GM10248 (cell line): ENCODE results near the gene PGAP6.
A peak's percentile ranks its signal among the peaks of the same experiment; 100 is the strongest.
"Not testable (repeated sequence)": the region's sequence is repeated elsewhere in the genome, so short reads cannot be mapped to it uniquely, and the experiment has no call there.

ENCODE experiments used
- CTCF ChIA-PET: fragments of 300-600 bp; sonication (Branson Sonifier 250); formaldehyde crosslinking; extraction: SDS; loops from one replicate; lab custom pipeline; 2021; ENCODE audit warnings: antibody characterized with exemption; lab: Yijun Ruan, JAX
- POLR2A ChIA-PET: fragments of 350-650 bp; sonication (Branson Sonifier 250); formaldehyde crosslinking; extraction: SDS; loops from one replicate; lab custom pipeline; 2020; ENCODE audit warnings: antibody characterized with exemption; lab: Yijun Ruan, JAX
- DNase-seq: peaks from one replicate; pipeline ENCODE4 v3.0.0; 2012; ENCODE audit errors: extremely low spot score
- CTCF ChIP-seq: IDR thresholded peaks from 2 replicates; pipeline ENCODE4 v1.5.1; 2012; ENCODE audit warnings: mild to moderate bottlenecking, low read depth; ENCODE audit errors: extremely low read depth, missing control alignments, control extremely low read depth

Gene PGAP6

GRCh38 chr16:333406-334094, 48.2 kb downstream of the PGAP6 start:
- ChIA-PET POLR2A (no interaction called here), CTCF (no interaction called here)
- no peak for DNase-seq
- TF ChIP-seq CTCF = no peak

- DNase-seq, CTCF ChIA-PET, POLR2A ChIA-PET: not testable (repeated sequence)
Measured at GRCh38 chr16:331181-331814, 50.5 kb downstream of the PGAP6 start.

- POLR2A ChIA-PET = no interaction called here
- CTCF ChIA-PET = no interaction called here
- TF ChIP-seq CTCF = no peak
- no peak for DNase-seq
Measured at GRCh38 chr16:330741-331140, 51.0 kb downstream of the PGAP6 start.

GRCh38 chr16:325375-326145, 56.2 kb downstream of the PGAP6 start:
- POLR2A ChIA-PET = interaction anchor here (0.7 kb wide), 1 partner anchor 12 kb away, joined by 4 read pairs; no protein-coding TSS in a partner anchor
- TF ChIP-seq CTCF = no peak
- CTCF ChIA-PET = no interaction called here
- no peak for DNase-seq

GRCh38 chr16:324451-325334, 57.1 kb downstream of the PGAP6 start:
- POLR2A ChIA-PET = no interaction called here
- CTCF ChIA-PET = no interaction called here
- DNase-seq = peak; percentile 69
- no peak for TF ChIP-seq CTCF

GRCh38 chr16:324201-324450, 57.7 kb downstream of the PGAP6 start:
- ChIA-PET CTCF (no interaction called here), POLR2A (no interaction called here)
- TF ChIP-seq CTCF = no peak
- DNase-seq = no peak
